Panc1 (cell line): ENCODE measurements around the gene FAM149B1. TPM values are rescaled to one million over a fixed set of nuclear protein-coding genes. Genes with fewer than 3 reads are reported as not detected.
"Not testable (repeated sequence)": the region's sequence is repeated elsewhere in the genome, so short reads cannot be mapped to it uniquely, and the experiment has no call there.

Experiments
- ATAC-seq: fragments of 200-7000 bp; cut with Tn5 transposase; 2 replicates; pipeline ENCODE4 v1.9.1; 2020; ENCODE audit warnings: mild to moderate bottlenecking, moderate library complexity
- BruUV-seq: library from RNA; stranded (reverse); fragments of 400-500 nt; replicated peaks from 2 replicates; lab custom pipeline; 2021; lab: Mats Ljungman, UMichigan
- CTCF ChIA-PET: fragments of 300-600 bp; sonication (Branson Sonifier 250); formaldehyde crosslinking; loops from one replicate; lab custom pipeline; 2022; ENCODE audit warnings: antibody characterized with exemption; lab: Charles Lee
- POLR2A ChIA-PET: fragments of 300-600 bp; sonication (Branson Sonifier 250); formaldehyde crosslinking; loops from one replicate; lab custom pipeline; 2022; ENCODE audit warnings: antibody characterized with exemption; lab: Charles Lee
- DNase-seq: peaks from one replicate; pipeline ENCODE4 v3.0.0-alpha.2; 2010; ENCODE audit warnings: low read depth, low spot score
- H3K27ac ChIP-seq: 2 replicates; pipeline ENCODE4 v1.5.1; 2011; ENCODE audit warnings: mild to moderate bottlenecking, low read length, inconsistent platforms
- H3K27me3 ChIP-seq: fragments of 200-500 bp; sonication (Bioruptor generic); 2 replicates; pipeline ENCODE4 v1.6.0; 2014; ENCODE audit warnings: low read length, inconsistent platforms; ENCODE audit not compliant: control insufficient read depth, insufficient read depth
- H3K36me3 ChIP-seq: fragments of 200-500 bp; sonication (Bioruptor generic); 2 replicates; pipeline ENCODE4 v1.5.1; 2014; ENCODE audit warnings: inconsistent platforms, mild to moderate bottlenecking, low read length, moderate library complexity; ENCODE audit not compliant: control insufficient read depth, insufficient read depth
- H3K4me1 ChIP-seq: 2 replicates; pipeline ENCODE4 v1.5.1; 2011; ENCODE audit warnings: inconsistent platforms, mild to moderate bottlenecking, low read length, moderate library complexity; ENCODE audit not compliant: control insufficient read depth, insufficient read depth
- H3K4me3 ChIP-seq, 2 experiments: 2 replicates each; pipeline ENCODE4 v1.5.1; 2011 to 2012; ENCODE audit warnings: low read depth in 2 of 2, low read length in 2 of 2, mild to moderate bottlenecking in 2 of 2, inconsistent platforms in 1 of 2, moderate library complexity in 1 of 2
- H3K9me3 ChIP-seq: fragments of 200-500 bp; sonication (Bioruptor generic); 2 replicates; pipeline ENCODE4 v1.5.1; 2014; ENCODE audit warnings: low read depth, mild to moderate bottlenecking, inconsistent platforms, low read length, moderate library complexity; ENCODE audit not compliant: control insufficient read depth, insufficient read depth
- POLR2AphosphoS5 ChIP-seq: IDR thresholded peaks from 2 replicates; pipeline ENCODE4 v1.6.1; 2012; ENCODE audit warnings: mild to moderate bottlenecking, low read depth, low read length, moderate library complexity
- SIN3A ChIP-seq: IDR thresholded peaks from 2 replicates; pipeline ENCODE4 v1.6.1; 2012; ENCODE audit warnings: low read depth, mild to moderate bottlenecking, low read length, moderate library complexity, borderline replicate concordance; ENCODE audit not compliant: insufficient read depth
- TCF7L2 ChIP-seq: IDR thresholded peaks from 2 replicates; pipeline ENCODE4 v1.6.1; 2011; ENCODE audit warnings: mild to moderate bottlenecking, low read depth, low read length, inconsistent platforms
- in situ Hi-C: cut with HindIII; loops from 2 replicates; pipeline ENCODE4 v1.10.0; 2016; ENCODE audit warnings: low sequenced_read_pairs, low pct_unique_long_range_greater_than_20kb
- intact Hi-C: fragments of 100-400 bp; cut with micrococcal nuclease; formaldehyde crosslinking; loops from one replicate; pipeline ENCODE4 v1.10.0; 2022; ENCODE audit not compliant: unreplicated experiment
- total RNA-seq: library from RNA; stranded (reverse); gene quantifications from one replicate; pipeline ENCODE4 v1.2.1, GENCODE V29; 2021; ENCODE audit not compliant: unreplicated experiment
- TF ChIP-seq, protein P1 (sequence below): fragments of 450-650 bp; IDR thresholded peaks from 2 replicates; pipeline ENCODE4 v1.5.1; 2017; ENCODE audit warnings: mild to moderate bottlenecking
- TF ChIP-seq, protein P2 (sequence below), 2 experiments: IDR thresholded peaks; 2 replicates each; pipeline ENCODE4 v1.6.1; 2011 to 2012; ENCODE audit warnings: low read depth in 2 of 2, control low read depth in 1 of 2, low read length in 1 of 2, mild to moderate bottlenecking in 1 of 2, moderate library complexity in 1 of 2; ENCODE audit not compliant: insufficient read depth in 1 of 2

FAM149B1 gene
- total RNA-seq, 1 experiment from 2014 or later: 20.8 TPM

GRCh38 chr10:73253225-73253555, 85.3 kb downstream of the FAM149B1 start:
- intact Hi-C loops (no loop called here), in situ Hi-C loops (no loop called here)
- ChIA-PET POLR2A (interaction anchor here (0.5 to 0.7 kb wide), 2 partner anchors 29 to 261 kb away, joined by 3 to 4 read pairs; no protein-coding TSS in a partner anchor), CTCF (interaction anchor here (0.6 to 0.7 kb wide), 2 partner anchors 82 to 181 kb away, joined by 4 to 10 read pairs; no protein-coding TSS in a partner anchor)
- no peaks in the 10 kb centered on the region for H3K27me3 ChIP-seq
- H3K36me3 ChIP-seq: peaks cover 10% of the 10 kb centered on the region; the same call in 1 of the 2 replicates
- ATAC-seq (no peak), DNase-seq (no peak)
- TF ChIP-seq POLR2AphosphoS5 (no peak), SIN3A (no peak), TCF7L2 (no peak)
- TF ChIP-seq, protein P1, sequence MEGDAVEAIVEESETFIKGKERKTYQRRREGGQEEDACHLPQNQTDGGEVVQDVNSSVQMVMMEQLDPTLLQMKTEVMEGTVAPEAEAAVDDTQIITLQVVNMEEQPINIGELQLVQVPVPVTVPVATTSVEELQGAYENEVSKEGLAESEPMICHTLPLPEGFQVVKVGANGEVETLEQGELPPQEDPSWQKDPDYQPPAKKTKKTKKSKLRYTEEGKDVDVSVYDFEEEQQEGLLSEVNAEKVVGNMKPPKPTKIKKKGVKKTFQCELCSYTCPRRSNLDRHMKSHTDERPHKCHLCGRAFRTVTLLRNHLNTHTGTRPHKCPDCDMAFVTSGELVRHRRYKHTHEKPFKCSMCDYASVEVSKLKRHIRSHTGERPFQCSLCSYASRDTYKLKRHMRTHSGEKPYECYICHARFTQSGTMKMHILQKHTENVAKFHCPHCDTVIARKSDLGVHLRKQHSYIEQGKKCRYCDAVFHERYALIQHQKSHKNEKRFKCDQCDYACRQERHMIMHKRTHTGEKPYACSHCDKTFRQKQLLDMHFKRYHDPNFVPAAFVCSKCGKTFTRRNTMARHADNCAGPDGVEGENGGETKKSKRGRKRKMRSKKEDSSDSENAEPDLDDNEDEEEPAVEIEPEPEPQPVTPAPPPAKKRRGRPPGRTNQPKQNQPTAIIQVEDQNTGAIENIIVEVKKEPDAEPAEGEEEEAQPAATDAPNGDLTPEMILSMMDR: 0 out of 2 replicates have a peak, but pooled peaks have one; percentile 25
- TF ChIP-seq, protein P2, sequence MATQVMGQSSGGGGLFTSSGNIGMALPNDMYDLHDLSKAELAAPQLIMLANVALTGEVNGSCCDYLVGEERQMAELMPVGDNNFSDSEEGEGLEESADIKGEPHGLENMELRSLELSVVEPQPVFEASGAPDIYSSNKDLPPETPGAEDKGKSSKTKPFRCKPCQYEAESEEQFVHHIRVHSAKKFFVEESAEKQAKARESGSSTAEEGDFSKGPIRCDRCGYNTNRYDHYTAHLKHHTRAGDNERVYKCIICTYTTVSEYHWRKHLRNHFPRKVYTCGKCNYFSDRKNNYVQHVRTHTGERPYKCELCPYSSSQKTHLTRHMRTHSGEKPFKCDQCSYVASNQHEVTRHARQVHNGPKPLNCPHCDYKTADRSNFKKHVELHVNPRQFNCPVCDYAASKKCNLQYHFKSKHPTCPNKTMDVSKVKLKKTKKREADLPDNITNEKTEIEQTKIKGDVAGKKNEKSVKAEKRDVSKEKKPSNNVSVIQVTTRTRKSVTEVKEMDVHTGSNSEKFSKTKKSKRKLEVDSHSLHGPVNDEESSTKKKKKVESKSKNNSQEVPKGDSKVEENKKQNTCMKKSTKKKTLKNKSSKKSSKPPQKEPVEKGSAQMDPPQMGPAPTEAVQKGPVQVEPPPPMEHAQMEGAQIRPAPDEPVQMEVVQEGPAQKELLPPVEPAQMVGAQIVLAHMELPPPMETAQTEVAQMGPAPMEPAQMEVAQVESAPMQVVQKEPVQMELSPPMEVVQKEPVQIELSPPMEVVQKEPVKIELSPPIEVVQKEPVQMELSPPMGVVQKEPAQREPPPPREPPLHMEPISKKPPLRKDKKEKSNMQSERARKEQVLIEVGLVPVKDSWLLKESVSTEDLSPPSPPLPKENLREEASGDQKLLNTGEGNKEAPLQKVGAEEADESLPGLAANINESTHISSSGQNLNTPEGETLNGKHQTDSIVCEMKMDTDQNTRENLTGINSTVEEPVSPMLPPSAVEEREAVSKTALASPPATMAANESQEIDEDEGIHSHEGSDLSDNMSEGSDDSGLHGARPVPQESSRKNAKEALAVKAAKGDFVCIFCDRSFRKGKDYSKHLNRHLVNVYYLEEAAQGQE (IDR thresholded peaks at IDR 0.05; ENCODE audit: insufficient read depth in 1 of 2, low read depth in 2 of 2, low read length in 1 of 2): no peak
- no peaks in the 10 kb centered on the region for H3K9me3 ChIP-seq
- peak overlapping the region; percentile 96 to 100 for H3K4me3 ChIP-seq
- no TSS peak for BruUV-seq
- H3K27ac ChIP-seq: peak overlapping the region; percentile 99
- H3K4me1 ChIP-seq: peaks cover 25% of the 10 kb centered on the region

GRCh38 chr10:73258612-73259011, 90.7 kb downstream of the FAM149B1 start:
- DNase-seq, H3K36me3 ChIP-seq, H3K27me3 ChIP-seq, ATAC-seq, POLR2A ChIA-PET, CTCF ChIA-PET, H3K4me3 ChIP-seq, BruUV-seq, H3K9me3 ChIP-seq, in situ Hi-C loops, H3K4me1 ChIP-seq, intact Hi-C loops, H3K27ac ChIP-seq: not testable (repeated sequence)
- TF ChIP-seq, protein P1: 0 out of 2 replicates have a peak, but pooled peaks have one; percentile 7
